K562 (cell line): ENCODE data around the gene EPHA2. TPM values are rescaled to one million over a fixed set of nuclear protein-coding genes. Genes with fewer than 3 reads are reported as not detected.

Experiments used
- ATAC-seq: fragments of 200-7000 bp; cut with Tn5 transposase; 3 replicates; pipeline ENCODE4 v1.9.1; 2020; ENCODE audit warnings: moderate library complexity
- BruUV-seq: library from RNA; stranded (reverse); fragments of 400-500 nt; replicated peaks from 2 replicates; lab custom pipeline; 2021; lab: Mats Ljungman, UMichigan
- CTCF ChIA-PET: fragments of 300-600 bp; formaldehyde crosslinking; extraction: SDS; loops from one replicate; lab custom pipeline; 2021; ENCODE audit warnings: low intra/inter-chr PET ratio; lab: Yijun Ruan, JAX
- POLR2A ChIA-PET: fragments of 300-600, 350-650 bp; sonication (Branson Sonifier 250); formaldehyde crosslinking; extraction: SDS; loops from one replicate; lab custom pipeline; 2021; ENCODE audit warnings: antibody characterized with exemption, inconsistent platforms; lab: Yijun Ruan, JAX
- DNase-seq, 4 experiments: peaks; one replicate each; pipeline versions ENCODE4 v3.0.0 to v3.0.0-alpha.2; 2011 to 2018; ENCODE audit warnings: low spot score in 3 of 4, mixed read lengths in 3 of 4; ENCODE audit errors: extremely low read depth in 1 of 4
- FAIRE-seq: peaks from 2 replicates; lab custom pipeline; 2011; peaks lifted over from hg19 to GRCh38; lab: Jason Lieb, UNC
- H2AFZ ChIP-seq: 2 replicates; pipeline ENCODE4 v1.6.0; 2011; ENCODE audit warnings: low read depth, low read length, control low read depth, inconsistent platforms
- H3K27ac ChIP-seq: fragments of 200-600 bp; 3 replicates; pipeline ENCODE4 v1.8.0; 2011; ENCODE audit warnings: low read depth, mild to moderate bottlenecking, control low read depth, inconsistent platforms, low read length, moderate library complexity, mixed read lengths; ENCODE audit errors: extremely low read depth
- H3K27me3 ChIP-seq, 2 experiments: fragments of 300-600 bp in 1 of 2; 2 replicates in 1 of 2; 3 replicates in 1 of 2; pipeline versions ENCODE4 v1.6.0 to v1.8.0; 2011; ENCODE audit warnings: inconsistent platforms in 2 of 2, low read length in 2 of 2, mild to moderate bottlenecking in 1 of 2, mixed read lengths in 1 of 2, moderate library complexity in 1 of 2; ENCODE audit not compliant: control insufficient read depth in 2 of 2, insufficient read depth in 2 of 2
- H3K36me3 ChIP-seq: fragments of 300-600 bp; 3 replicates; pipeline ENCODE4 v1.8.0; 2011; ENCODE audit warnings: mild to moderate bottlenecking, low read length, inconsistent platforms; ENCODE audit not compliant: control insufficient read depth, insufficient read depth
- H3K4me1 ChIP-seq, 2 experiments: fragments of 200-600 bp in 1 of 2; replicated peaks in 1 of 2; 2 replicates in 1 of 2; 3 replicates in 1 of 2; pipeline versions ENCODE4 v1.5.1 to v1.8.0; 2011; ENCODE audit warnings: inconsistent platforms in 2 of 2, low read length in 2 of 2, mild to moderate bottlenecking in 1 of 2, mixed read lengths in 1 of 2, moderate library complexity in 1 of 2; ENCODE audit not compliant: control insufficient read depth in 2 of 2, insufficient read depth in 2 of 2
- H3K4me2 ChIP-seq: 2 replicates; pipeline ENCODE4 v1.6.1; 2011; ENCODE audit warnings: low read length, control low read depth, inconsistent platforms, mixed read lengths; ENCODE audit not compliant: insufficient read depth
- H3K4me3 ChIP-seq: fragments of 200-600 bp; sonication (generic), shearing (Covaris generic); 2 replicates; pipeline ENCODE4 v1.5.1; 2016; ENCODE audit warnings: control low read depth, inconsistent platforms
- H3K79me2 ChIP-seq: fragments of 200-600 bp; 3 replicates; pipeline ENCODE4 v1.8.0; 2011; ENCODE audit warnings: low read length, inconsistent platforms; ENCODE audit not compliant: control insufficient read depth, insufficient read depth
- H3K9ac ChIP-seq, 2 experiments: 2 replicates each; pipeline versions ENCODE4 v1.6.0 to v1.6.1; 2011; ENCODE audit warnings: low read depth in 2 of 2, low read length in 2 of 2, control low read depth in 1 of 2, inconsistent platforms in 1 of 2, mild to moderate bottlenecking in 1 of 2, mixed read lengths in 1 of 2; ENCODE audit not compliant: insufficient read depth in 1 of 2
- H3K9me1 ChIP-seq: one replicate; pipeline ENCODE4 v1.6.0; 2011; ENCODE audit warnings: inconsistent platforms, mild to moderate bottlenecking, low read length, moderate library complexity; ENCODE audit not compliant: control insufficient read depth, insufficient read depth
- H3K9me3 ChIP-seq: replicated peaks from 2 replicates; pipeline ENCODE4 v1.5.1; 2011; ENCODE audit warnings: low read depth, low read length, inconsistent platforms; ENCODE audit not compliant: control insufficient read depth, insufficient read depth
- H4K20me1 ChIP-seq: replicated peaks from 2 replicates; pipeline ENCODE4 v1.6.1; 2011; ENCODE audit warnings: low read length, inconsistent platforms, mixed read lengths; ENCODE audit not compliant: control insufficient read depth, insufficient read depth
- ETS1 ChIP-seq: conservative IDR thresholded peaks from 2 replicates; pipeline ENCODE4 v1.6.1; 2011; ENCODE audit warnings: low read depth, mild to moderate bottlenecking, low read length; ENCODE audit not compliant: control insufficient read depth
- ID3 ChIP-seq, 2 experiments: fragments of 250-450 bp in 1 of 2; fragments of 450-650 bp in 1 of 2; sonication (Bioruptor Pico) in 1 of 2; IDR thresholded peaks; 2 replicates each; pipeline versions ENCODE4 v1.6.1 to v1.8.0; 2016 to 2021; ENCODE audit warnings: mild to moderate bottlenecking in 2 of 2, moderate library complexity in 2 of 2, missing compliant biosample characterization in 1 of 2, missing genetic modification characterization in 1 of 2
- MYBL2 ChIP-seq, 2 experiments: fragments of 450-650 bp in 1 of 2; sonication (generic) in 1 of 2; formaldehyde crosslinking in 1 of 2; IDR thresholded peaks; 2 replicates each; pipeline versions ENCODE4 v1.6.1 to v1.8.1; 2017 to 2022; ENCODE audit warnings: borderline replicate concordance in 1 of 2, inconsistent platforms in 1 of 2, low read depth in 1 of 2, mild to moderate bottlenecking in 1 of 2, missing genetic modification reagents in 1 of 2, moderate library complexity in 1 of 2
- SPI1 ChIP-seq: IDR thresholded peaks from 2 replicates; pipeline ENCODE4 v1.6.1; 2011; ENCODE audit warnings: low read depth, low read length, control low read depth, borderline replicate concordance
- SRSF3 ChIP-seq: fragments of 200-400 bp; formaldehyde crosslinking; IDR thresholded peaks from 2 replicates; pipeline ENCODE4 v1.6.1; 2016; ENCODE audit warnings: mild to moderate bottlenecking, low read length, moderate library complexity; ENCODE audit not compliant: insufficient read depth
- ZNF217 ChIP-seq: sonication (generic); formaldehyde crosslinking; IDR thresholded peaks from 2 replicates; pipeline ENCODE4 v1.8.0; 2022; ENCODE audit warnings: mild to moderate bottlenecking, missing genetic modification reagents
- WGBS: fragments of 100-300 bp; shearing (Covaris generic); methylation state at CpG from one replicate; pipeline ENCODE4 v1.1.6; 2016; ENCODE audit warnings: low coverage, mixed read lengths; ENCODE audit not compliant: insufficient coverage; ENCODE audit errors: missing lambda C conversion rate; 5-methylcytosine and 5-hydroxymethylcytosine counted together
- in situ Hi-C: fragments of 300-500 bp; cut with MboI; formaldehyde crosslinking; loops from 4 replicates; pipeline ENCODE4 v1.15.0; 2018; ENCODE audit warnings: inconsistent platforms, mixed read lengths
- intact Hi-C: fragments of 100-400 bp; cut with micrococcal nuclease; formaldehyde crosslinking; loops from 2 replicates; pipeline ENCODE4 v1.14.2; 2022
- polyA plus RNA-seq, 8 experiments: library from polyadenylated mRNA; depleted of rRNA in 4 of 8; stranded (reverse) in 5 of 8; unstranded in 3 of 8; fragments of >200 nt; fragmentation: Nextera tagmentation in 2 of 8; fragmentation: Illumina TruSeq in 1 of 8; extraction: Ambion mirVana in 2 of 8; extraction: Trizol in 1 of 8; gene quantifications; 2 replicates each; pipeline versions ENCODE4 v1.2.1 to v1.2.3, GENCODE V29; 2011 to 2014; ENCODE audit warnings: inconsistent platforms in 1 of 8, missing spikeins in 1 of 8
- total RNA-seq, 7 experiments: library from RNA; depleted of rRNA in 6 of 7; stranded (reverse); fragments of >200 nt in 6 of 7; fragmentation: Illumina TruSeq in 2 of 7; extraction: Trizol in 2 of 7; gene quantifications; 2 replicates each; pipeline versions ENCODE4 v1.2.1 to v1.2.3, GENCODE V29; 2011 to 2021; ENCODE audit warnings: low replicate concordance in 1 of 7

EPHA2 gene
- total and polyA plus RNA-seq, 9 of the 15 experiments (the other 6 are each of a cell fraction or from before 2014, with no cell fraction given): 0.04 to 0.40 (median 0.07) TPM; not detected in 4

GRCh38 chr1:16153096-16153998 is 2.5 kb downstream of the EPHA2 start:
- H3K4me3 ChIP-seq: no peak overlapping the region
- no peak for TF ChIP-seq ETS1
- no peak for TF ChIP-seq ZNF217 (CRISPR knock-in tag)
- no peak for TF ChIP-seq MYBL2 (IDR thresholded peaks at IDR 0.05; ENCODE audit: low read depth)
- TF ChIP-seq MYBL2 (CRISPR knock-in tag; IDR thresholded peaks at IDR 0.05; ENCODE audit: borderline replicate concordance): no peak
- no peak for TF ChIP-seq ID3 (CRISPR knock-in tag; IDR thresholded peaks at IDR 0.05)
- TF ChIP-seq ID3 (tag; IDR thresholded peaks at IDR 0.05): no peak
- TF ChIP-seq SPI1: no peak
- no peak for TF ChIP-seq SRSF3
- BruUV-seq: no TSS peak

More at GRCh38 chr1:16153096-16153998, 2.5 kb downstream of the EPHA2 start:
- Histone ChIP-seq H3K27ac (no peak overlapping the region), H2AFZ (no peak overlapping the region), H3K4me1 (peaks cover 17 to 55% of the 10 kb centered on the region in 2 experiments), H3K9ac (peak overlapping the region in 1 of 2 experiments; percentile 26; a peak in 2 of 4 replicates), H3K4me2 (no peak overlapping the region), H3K36me3 (no peaks in the 10 kb centered on the region), H3K9me1 (peaks cover 4% of the 10 kb centered on the region), H3K79me2 (no peaks in the 10 kb centered on the region), H3K27me3 (no peaks in the 10 kb centered on the region), H3K9me3 (no peaks in the 10 kb centered on the region), H4K20me1 (peaks cover 6% of the 10 kb centered on the region; the same call in 1 of the 2 replicates)
- ATAC-seq: no peak
- WGBS: 59% methylated on average over 13 of the region's 13 CpGs
- in situ Hi-C loops (no loop called here), intact Hi-C loops (loop anchor here (5.0 kb wide), 1 partner anchor 71 kb away; no protein-coding TSS in a partner anchor)
- no peak for DNase-seq
- ChIA-PET POLR2A (interaction anchor here (0.8 to 1.7 kb wide), 2 partner anchors 9 to 15 kb away, joined by 4 to 6 read pairs; no protein-coding TSS in a partner anchor), CTCF (interaction anchor here (0.5 kb wide), 1 partner anchor 71 kb away, joined by 3 read pairs; no protein-coding TSS in a partner anchor)
- FAIRE-seq: no peak
